HG03378 (cell line): ENCODE data around the gene ROR1.
"Not testable (repeated sequence)": the region's sequence is repeated elsewhere in the genome, so short reads cannot be mapped to it uniquely, and the experiment has no call there.

Experiments
- ATAC-seq: cut with Tn5 transposase; IDR thresholded peaks from one replicate; pipeline ENCODE4 v1.9.1; 2021; ENCODE audit warnings: mild to moderate bottlenecking, moderate library complexity; ENCODE audit not compliant: unreplicated experiment

The ROR1 gene

GRCh38 chr1:63790989-63791388 is 17.2 kb downstream of the ROR1 start:
- no peak for ATAC-seq

- ATAC-seq = no peak
Observed at GRCh38 chr1:63792152-63792551, 18.3 kb downstream of the ROR1 start.

GRCh38 chr1:63793741-63794240 is 20.0 kb downstream of the ROR1 start:
- ATAC-seq = no peak

- ATAC-seq = no peak
Observed at GRCh38 chr1:63794354-63794753, 20.5 kb downstream of the ROR1 start.

- ATAC-seq = no peak
Observed at GRCh38 chr1:63794939-63795378, 21.1 kb downstream of the ROR1 start.

- no peak for ATAC-seq
Observed at GRCh38 chr1:63795455-63795854, 21.6 kb downstream of the ROR1 start.

- no peak for ATAC-seq
Observed at GRCh38 chr1:63797056-63797726, 23.4 kb downstream of the ROR1 start.

GRCh38 chr1:63798284-63798683 is 24.5 kb downstream of the ROR1 start:
- ATAC-seq = no peak

- ATAC-seq = no peak
Observed at GRCh38 chr1:63799307-63799706, 25.5 kb downstream of the ROR1 start.

GRCh38 chr1:63799820-63800219 is 26.0 kb downstream of the ROR1 start:
- no peak for ATAC-seq

GRCh38 chr1:63802109-63802508 is 28.3 kb downstream of the ROR1 start:
- ATAC-seq = no peak

- ATAC-seq = no peak
Observed at GRCh38 chr1:63804829-63805484, 31.1 kb downstream of the ROR1 start.

GRCh38 chr1:63807046-63807445 is 33.2 kb downstream of the ROR1 start:
- ATAC-seq = no peak

- no peak for ATAC-seq
Observed at GRCh38 chr1:63810936-63811469, 37.2 kb downstream of the ROR1 start.

- no peak for ATAC-seq
Observed at GRCh38 chr1:63812071-63812700, 38.4 kb downstream of the ROR1 start.

- ATAC-seq = peak; percentile 71
Observed at GRCh38 chr1:63813829-63814277, 40.0 kb downstream of the ROR1 start.

GRCh38 chr1:63816217-63816815 is 42.5 kb downstream of the ROR1 start:
- ATAC-seq = not testable (repeated sequence)

GRCh38 chr1:63817152-63817667 is 43.4 kb downstream of the ROR1 start:
- ATAC-seq = no peak

GRCh38 chr1:63817700-63818099 is 43.9 kb downstream of the ROR1 start:
- no peak for ATAC-seq

- ATAC-seq = no peak
Observed at GRCh38 chr1:63818567-63819325, 44.9 kb downstream of the ROR1 start.
